Parathyroid adenoma (tissue), 2 donors: Measurements from ENCODE around the gene HSBP1.

Experiments used
- H2AFZ ChIP-seq: fragments of 300-600 bp; sonication (generic); one replicate; pipeline ENCODE4 v1.7.0; 2017; ENCODE audit warnings: antibody characterized with exemption, mild to moderate bottlenecking
- H3K27ac ChIP-seq: fragments of 300-600 bp; sonication (generic); one replicate; pipeline ENCODE4 v1.7.0; 2017
- H3K27me3 ChIP-seq: fragments of 300-600 bp; sonication (generic); one replicate; pipeline ENCODE4 v1.7.0; 2017; ENCODE audit warnings: low read length; ENCODE audit not compliant: control insufficient read depth, insufficient read depth
- H3K36me3 ChIP-seq: fragments of 300-600 bp; sonication (generic); one replicate; pipeline ENCODE4 v1.7.0; 2017; ENCODE audit warnings: low read length; ENCODE audit not compliant: control insufficient read depth, insufficient read depth
- H3K4me1 ChIP-seq: fragments of 300-600 bp; sonication (generic); one replicate; pipeline ENCODE4 v1.7.0; 2017; ENCODE audit warnings: control low read depth
- H3K4me2 ChIP-seq: fragments of 300-600 bp; sonication (generic); one replicate; pipeline ENCODE4 v1.7.0; 2017; ENCODE audit warnings: low read length
- H3K4me3 ChIP-seq: fragments of 300-600 bp; sonication (generic); one replicate; pipeline ENCODE4 v1.7.0; 2017; ENCODE audit warnings: low read depth, low read length
- H3K79me2 ChIP-seq: fragments of 300-600 bp; sonication (generic); one replicate; pipeline ENCODE4 v1.7.0; 2017; ENCODE audit warnings: control low read depth
- H3K9ac ChIP-seq: fragments of 300-600 bp; sonication (generic); one replicate; pipeline ENCODE4 v1.7.0; 2017; ENCODE audit warnings: mild to moderate bottlenecking
- H3K9me3 ChIP-seq: fragments of 300-600 bp; sonication (generic); one replicate; pipeline ENCODE4 v1.7.0; 2017; ENCODE audit warnings: low read length; ENCODE audit not compliant: control insufficient read depth
- CTCF ChIP-seq: fragments of 300-600 bp; sonication (generic); IDR thresholded peaks from one replicate; pipeline ENCODE4 v1.7.0; 2017; ENCODE audit warnings: antibody characterized with exemption, mild to moderate bottlenecking
- donor health status: primary hyperparathyroidism.

HSBP1 gene

GRCh38 chr16:83779886-83780285 lies 27.9 kb upstream of the HSBP1 start:
- TF ChIP-seq CTCF: no peak
- Histone ChIP-seq H3K79me2 (no peaks in the 10 kb centered on the region), H3K36me3 (no peaks in the 10 kb centered on the region), H3K27me3 (no peaks in the 10 kb centered on the region), H3K9me3 (no peaks in the 10 kb centered on the region), H3K9ac (no peak overlapping the region), H3K4me2 (peak overlapping the region; percentile 43), H2AFZ (no peak overlapping the region), H3K4me1 (peaks cover 5% of the 10 kb centered on the region), H3K27ac (no peak overlapping the region), H3K4me3 (no peak overlapping the region)

GRCh38 chr16:83785455-83785854 lies 22.3 kb upstream of the HSBP1 start:
- Histone ChIP-seq H3K79me2 (no peaks in the 10 kb centered on the region), H2AFZ (no peak overlapping the region), H3K36me3 (no peaks in the 10 kb centered on the region), H3K9me3 (no peaks in the 10 kb centered on the region), H3K4me1 (no peaks in the 10 kb centered on the region), H3K27me3 (no peaks in the 10 kb centered on the region), H3K4me3 (no peak overlapping the region), H3K27ac (no peak overlapping the region), H3K9ac (no peak overlapping the region), H3K4me2 (no peak overlapping the region)
- no peak for TF ChIP-seq CTCF

GRCh38 chr16:83789642-83790401 lies 18.0 kb upstream of the HSBP1 start:
- Histone ChIP-seq H3K27me3 (no peaks in the 10 kb centered on the region), H3K9me3 (no peaks in the 10 kb centered on the region)
- TF ChIP-seq CTCF: no peak

GRCh38 chr16:83791916-83792315 lies 15.9 kb upstream of the HSBP1 start:
- Histone ChIP-seq H3K36me3 (no peaks in the 10 kb centered on the region), H3K9me3 (no peaks in the 10 kb centered on the region)

More at GRCh38 chr16:83789642-83790401, 18.0 kb upstream of the HSBP1 start:
- H2AFZ ChIP-seq: no peak overlapping the region
- H3K79me2 ChIP-seq: no peaks in the 10 kb centered on the region
- no peak overlapping the region for H3K27ac ChIP-seq
- H3K4me3 ChIP-seq: no peak overlapping the region
- H3K36me3 ChIP-seq: no peaks in the 10 kb centered on the region
- no peaks in the 10 kb centered on the region for H3K4me1 ChIP-seq
- no peak overlapping the region for H3K9ac ChIP-seq
- no peak overlapping the region for H3K4me2 ChIP-seq

More at GRCh38 chr16:83791916-83792315, 15.9 kb upstream of the HSBP1 start:
- no peak for TF ChIP-seq CTCF
- Histone ChIP-seq H3K4me3 (no peak overlapping the region), H3K27me3 (no peaks in the 10 kb centered on the region), H3K4me2 (no peak overlapping the region), H3K79me2 (no peaks in the 10 kb centered on the region), H3K9ac (no peak overlapping the region), H3K4me1 (no peaks in the 10 kb centered on the region), H2AFZ (no peak overlapping the region), H3K27ac (no peak overlapping the region)
